Breast epithelium (tissue), 3 donors: Measurements from ENCODE around the gene ALDH7A1.

Source experiments
- POLR2A ChIP-seq: fragments of 450-650 bp; IDR thresholded peaks from one replicate; pipeline ENCODE4 v1.6.1; 2016; ENCODE audit warnings: antibody characterized with exemption, mild to moderate bottlenecking, moderate library complexity
- POLR2AphosphoS5 ChIP-seq, 3 donors: sonication (generic); formaldehyde crosslinking; IDR thresholded peaks; one replicate each; pipeline ENCODE4 v1.6.1; 2017; ENCODE audit warnings: antibody characterized with exemption in 3 of 3
- TF ChIP-seq, protein P1 (sequence below), 3 donors: fragments of 450-650 bp; IDR thresholded peaks; one replicate each; pipeline ENCODE4 v1.5.1; 2016 to 2017; ENCODE audit warnings: antibody characterized with exemption in 3 of 3, mild to moderate bottlenecking in 3 of 3, moderate library complexity in 3 of 3

GRCh38 chr5:126636956-126637355, 41.9 kb upstream of the ALDH7A1 start:
- TF ChIP-seq, protein P1, sequence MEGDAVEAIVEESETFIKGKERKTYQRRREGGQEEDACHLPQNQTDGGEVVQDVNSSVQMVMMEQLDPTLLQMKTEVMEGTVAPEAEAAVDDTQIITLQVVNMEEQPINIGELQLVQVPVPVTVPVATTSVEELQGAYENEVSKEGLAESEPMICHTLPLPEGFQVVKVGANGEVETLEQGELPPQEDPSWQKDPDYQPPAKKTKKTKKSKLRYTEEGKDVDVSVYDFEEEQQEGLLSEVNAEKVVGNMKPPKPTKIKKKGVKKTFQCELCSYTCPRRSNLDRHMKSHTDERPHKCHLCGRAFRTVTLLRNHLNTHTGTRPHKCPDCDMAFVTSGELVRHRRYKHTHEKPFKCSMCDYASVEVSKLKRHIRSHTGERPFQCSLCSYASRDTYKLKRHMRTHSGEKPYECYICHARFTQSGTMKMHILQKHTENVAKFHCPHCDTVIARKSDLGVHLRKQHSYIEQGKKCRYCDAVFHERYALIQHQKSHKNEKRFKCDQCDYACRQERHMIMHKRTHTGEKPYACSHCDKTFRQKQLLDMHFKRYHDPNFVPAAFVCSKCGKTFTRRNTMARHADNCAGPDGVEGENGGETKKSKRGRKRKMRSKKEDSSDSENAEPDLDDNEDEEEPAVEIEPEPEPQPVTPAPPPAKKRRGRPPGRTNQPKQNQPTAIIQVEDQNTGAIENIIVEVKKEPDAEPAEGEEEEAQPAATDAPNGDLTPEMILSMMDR (IDR thresholded peaks at IDR 0.05): no peak
- TF ChIP-seq POLR2AphosphoS5 (IDR thresholded peaks at IDR 0.05): no peak
- no peak for TF ChIP-seq POLR2A
